ENCODE data around the gene ALDH18A1.
"Not testable (repeated sequence)": the region's sequence is repeated elsewhere in the genome, so short reads cannot be mapped to it uniquely, and the experiment has no call there.

ALDH18A1 gene

GRCh38 chr10:95648138-95648537 lies 8.4 kb downstream of the ALDH18A1 start:
- DNase-seq: no peak

DNA sequence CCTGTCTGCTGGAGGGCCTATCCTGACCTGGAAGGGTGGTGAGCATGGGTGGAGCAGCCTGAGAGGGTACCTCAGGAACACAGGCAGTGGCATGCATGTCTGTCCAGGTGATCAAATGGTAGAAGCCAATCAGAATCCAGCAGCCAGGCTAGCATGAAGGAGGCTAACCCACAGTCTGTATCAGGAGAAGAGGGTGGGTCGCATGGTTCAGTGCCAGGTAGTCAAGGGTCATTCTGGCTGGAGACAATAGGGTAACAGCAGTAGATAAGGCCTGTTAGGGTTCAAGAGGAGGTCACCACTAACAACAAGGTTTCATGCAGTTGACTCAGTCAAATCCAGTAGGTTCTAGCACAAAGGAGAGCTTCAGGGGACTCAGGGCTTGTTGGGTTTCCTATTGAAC lies 10.4 kb downstream of the ALDH18A1 start:
- no peak for DNase-seq

DNA sequence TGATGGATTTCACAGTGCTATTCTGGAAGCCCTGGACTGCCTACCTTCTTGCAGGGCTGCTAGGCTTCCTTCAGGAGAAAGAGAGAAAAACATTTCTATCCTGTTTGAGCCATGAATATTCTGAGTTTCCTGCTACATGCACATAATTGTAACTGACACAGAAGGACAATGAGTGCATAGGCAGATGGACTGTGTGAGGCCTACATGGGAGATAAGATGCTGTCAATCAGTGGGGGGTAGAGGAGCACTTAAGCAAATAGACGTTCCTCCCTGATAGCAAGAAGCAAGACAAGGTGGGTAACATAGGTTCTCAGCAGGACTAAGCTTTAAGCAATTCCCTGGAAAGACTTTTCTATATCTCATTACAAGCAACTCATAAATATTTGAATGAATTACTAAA lies 11.6 kb downstream of the ALDH18A1 start:
- DNase-seq: no peak

DNA sequence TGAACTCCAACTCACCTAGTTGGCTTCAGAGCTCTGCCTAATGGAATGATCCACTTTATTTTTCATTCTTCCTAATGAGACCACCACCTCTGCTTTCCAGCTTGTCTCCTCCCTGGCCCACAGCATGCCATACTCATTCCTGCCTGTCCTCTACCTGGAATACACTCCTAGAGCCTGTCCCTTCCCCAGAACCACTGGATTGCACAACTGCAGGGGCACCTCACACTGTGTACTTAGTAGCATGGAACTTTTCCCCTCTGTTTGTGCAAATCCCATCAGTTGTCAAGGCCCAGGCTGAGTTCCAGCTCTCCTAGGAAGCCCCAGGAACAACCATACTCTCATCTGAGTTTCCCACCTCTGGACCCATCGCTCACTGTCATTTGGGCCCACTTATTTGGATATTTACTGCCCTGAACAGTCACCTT lies 15.6 kb downstream of the ALDH18A1 start:
- DNase-seq: no peak

DNA sequence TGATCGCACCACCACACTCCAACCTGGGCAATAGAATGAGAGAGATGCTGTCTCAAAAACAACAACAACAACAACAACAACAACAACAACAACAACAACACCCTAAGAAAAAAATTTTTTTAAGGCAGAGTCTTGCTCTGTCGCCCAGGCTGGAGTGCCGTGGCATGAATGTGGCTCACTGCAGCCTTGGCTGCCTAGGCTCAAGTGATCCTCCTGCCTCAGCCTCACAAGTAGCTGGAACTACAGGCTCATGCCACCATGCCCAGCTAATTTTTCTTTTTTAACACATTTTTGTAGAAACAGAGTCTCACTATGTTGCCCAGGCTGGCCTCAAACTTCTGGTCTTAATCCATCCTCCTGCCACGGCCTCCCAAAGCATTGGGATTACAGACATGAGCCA lies 18.6 kb downstream of the ALDH18A1 start:
- DNase-seq: no peak

DNA sequence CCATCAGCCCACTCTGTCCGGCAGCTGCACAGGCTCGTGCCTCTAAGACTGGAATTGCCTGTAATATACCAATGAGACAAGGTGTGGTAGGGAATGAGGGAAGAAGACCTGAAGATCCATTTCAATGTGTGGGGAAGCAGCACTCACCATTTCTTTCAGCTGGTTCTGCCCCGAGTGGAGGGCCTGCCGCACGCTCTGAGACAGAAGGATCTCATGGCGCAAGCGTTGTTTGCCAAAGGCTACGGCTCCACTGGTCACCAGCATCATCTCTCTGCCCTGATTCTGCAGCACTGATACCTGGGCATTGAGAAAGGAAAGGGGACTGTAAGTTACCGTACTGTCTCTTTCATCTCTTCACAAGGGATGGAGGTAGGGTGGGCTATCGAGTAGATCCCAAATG lies 19.4 kb downstream of the ALDH18A1 start:
- DNase-seq: no peak

GRCh38 chr10:95635319-95635733 lies 21.2 kb downstream of the ALDH18A1 start:
- no peak for DNase-seq

DNA sequence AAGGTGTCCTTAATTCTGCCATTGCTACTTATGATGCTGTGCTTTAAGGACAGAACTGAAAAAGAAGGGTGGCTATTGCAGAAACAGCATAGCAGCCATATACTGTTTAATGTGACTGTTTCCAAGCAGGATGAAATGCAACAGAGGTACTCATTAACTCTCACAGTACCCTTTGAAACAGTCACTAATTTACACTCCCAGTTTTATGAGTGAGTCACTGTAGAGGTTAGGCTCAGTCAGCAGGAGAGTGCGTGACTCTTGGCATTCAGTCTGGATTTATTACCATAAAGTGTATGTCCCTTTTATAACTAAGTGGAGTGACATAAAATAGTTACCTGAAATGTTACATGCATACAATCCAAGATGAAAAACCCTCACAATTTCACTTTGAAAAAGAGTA lies 27.7 kb downstream of the ALDH18A1 start:
- no peak for DNase-seq

- DNase-seq: no peak
Measured at GRCh38 chr10:95626500-95626899, 30.0 kb downstream of the ALDH18A1 start.

GRCh38 chr10:95620415-95620814 lies 36.1 kb downstream of the ALDH18A1 start:
- DNase-seq: not testable (repeated sequence)

DNA sequence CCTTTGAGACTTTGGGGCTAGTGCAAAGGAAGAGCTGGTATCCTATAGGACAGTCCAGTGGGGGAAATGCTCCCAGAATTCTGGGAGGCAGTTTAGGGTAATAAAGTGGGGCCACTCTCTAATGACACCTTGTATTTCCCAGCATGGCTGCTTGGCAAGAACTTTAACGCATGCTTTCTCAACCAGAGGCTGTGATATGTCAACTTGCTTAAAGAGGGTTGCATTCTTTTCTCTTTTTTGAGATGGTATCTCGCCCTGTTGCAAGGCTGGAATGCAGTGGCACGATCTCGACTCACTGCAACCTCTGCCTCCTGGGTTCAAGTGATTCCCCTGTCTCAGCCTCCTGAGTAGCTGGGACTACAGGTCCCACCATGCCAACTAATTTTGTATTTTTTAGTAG lies 38.4 kb downstream of the ALDH18A1 start:
- no peak for DNase-seq

DNA sequence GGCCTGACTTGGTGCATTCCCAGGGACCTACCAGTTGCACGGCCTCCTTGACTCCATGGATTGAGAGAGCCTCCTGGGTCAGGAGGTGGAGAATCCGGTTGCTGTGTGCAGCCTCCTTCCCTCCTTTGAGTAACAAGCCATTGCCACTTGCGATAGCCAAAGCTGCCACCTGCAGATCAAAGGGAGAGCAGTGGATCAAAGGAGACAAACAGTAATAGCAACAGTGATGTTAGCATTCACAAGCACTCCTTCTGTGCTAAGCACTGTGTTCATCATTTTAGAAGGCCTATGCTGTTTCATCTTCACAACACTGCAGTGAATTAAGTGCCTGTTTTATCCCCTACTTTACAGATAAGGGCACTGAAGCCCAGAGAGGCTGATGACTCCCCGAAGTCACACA lies 40.1 kb downstream of the ALDH18A1 start:
- DNase-seq: no peak

DNA sequence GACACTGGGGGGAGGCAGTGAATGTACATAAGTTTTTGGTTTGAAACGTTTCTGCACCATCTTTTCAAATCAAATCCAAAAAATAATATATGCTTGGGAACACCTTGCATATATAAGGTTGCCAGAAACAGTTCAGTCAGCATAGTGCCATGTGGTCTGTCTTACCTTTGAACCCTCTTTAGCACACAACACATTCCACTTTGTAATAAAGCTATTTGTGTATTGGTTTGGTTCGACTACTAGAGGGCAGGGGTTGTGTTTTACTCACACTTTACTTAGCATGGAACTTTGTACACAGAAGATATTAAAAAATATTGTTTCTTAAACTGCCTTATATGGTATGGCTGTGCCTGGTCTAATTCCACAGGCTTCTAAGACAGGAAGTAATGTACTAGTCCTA lies 43.2 kb downstream of the ALDH18A1 start:
- no peak for DNase-seq

- DNase-seq: no peak
Measured at GRCh38 chr10:95610727-95611126, 45.8 kb downstream of the ALDH18A1 start.

GRCh38 chr10:95606922-95607321 lies 49.6 kb downstream of the ALDH18A1 start:
- DNase-seq: no peak

DNA sequence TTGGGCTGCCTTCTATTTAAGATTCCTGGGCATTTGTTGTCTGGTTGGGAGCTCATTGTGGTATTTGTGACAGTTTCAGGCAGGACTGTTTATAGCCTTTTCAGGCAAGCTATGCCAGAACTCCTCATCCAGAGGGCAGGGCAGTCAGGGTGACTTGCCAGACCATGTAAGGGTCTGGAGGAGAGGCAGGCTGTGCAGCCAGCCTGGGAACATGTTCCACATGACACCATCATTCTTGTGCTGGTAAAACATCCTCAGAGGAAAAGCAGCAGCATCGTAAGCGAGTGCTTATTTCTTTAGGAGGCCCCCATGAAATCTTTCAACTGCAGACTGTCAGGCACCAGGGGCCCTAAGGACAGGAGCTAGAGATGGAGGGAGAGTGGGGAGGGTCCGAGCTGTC lies 51.3 kb downstream of the ALDH18A1 start:
- no peak for DNase-seq

DNA sequence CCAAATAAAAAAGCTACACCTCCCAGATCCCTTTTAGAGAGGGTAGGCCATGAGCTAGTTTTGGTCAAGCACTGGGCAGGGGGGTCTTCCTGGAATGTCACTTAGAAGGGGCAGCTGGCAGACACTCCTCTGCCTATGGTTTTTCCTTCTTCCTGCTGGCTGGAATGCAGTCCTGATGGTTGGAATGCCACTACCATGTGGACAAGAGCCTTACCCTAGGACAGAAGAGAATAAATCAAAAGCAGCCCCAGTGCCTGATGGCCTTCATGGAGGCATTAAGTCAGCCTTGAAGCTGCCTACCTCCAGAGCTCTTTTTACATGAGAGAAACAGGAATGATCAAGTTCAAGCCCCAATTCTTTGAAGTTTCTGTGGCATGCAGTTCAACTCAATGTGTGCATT lies 51.9 kb downstream of the ALDH18A1 start:
- DNase-seq: no peak

- no peak for DNase-seq
Measured at GRCh38 chr10:95602382-95602781, 54.1 kb downstream of the ALDH18A1 start.

- DNase-seq: peak; percentile 50 to 89
Measured at GRCh38 chr10:95601116-95601719, 55.3 kb downstream of the ALDH18A1 start.

DNA sequence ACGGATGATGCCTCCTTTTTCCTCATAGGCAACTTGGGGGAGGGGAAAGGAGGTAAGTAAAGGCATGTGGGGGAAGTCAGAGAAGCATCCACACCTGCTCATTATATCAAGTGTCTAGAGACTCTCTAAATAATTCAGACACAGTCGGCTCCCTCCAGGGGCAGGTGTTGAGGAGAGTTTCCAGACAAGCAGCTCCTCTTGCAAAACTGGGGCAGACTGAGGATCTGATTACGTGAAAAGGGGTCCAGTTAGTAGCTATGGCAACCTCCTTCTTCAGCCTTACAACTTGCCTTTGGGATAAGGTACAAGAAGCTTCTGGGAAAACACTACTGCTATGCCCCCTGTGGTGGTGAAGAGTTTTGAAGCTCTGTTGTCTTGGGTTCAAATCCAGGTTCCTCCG lies 56.4 kb downstream of the ALDH18A1 start:
- DNase-seq: no peak

GRCh38 chr10:95597788-95598187 lies 58.7 kb downstream of the ALDH18A1 start:
- no peak for DNase-seq

DNA sequence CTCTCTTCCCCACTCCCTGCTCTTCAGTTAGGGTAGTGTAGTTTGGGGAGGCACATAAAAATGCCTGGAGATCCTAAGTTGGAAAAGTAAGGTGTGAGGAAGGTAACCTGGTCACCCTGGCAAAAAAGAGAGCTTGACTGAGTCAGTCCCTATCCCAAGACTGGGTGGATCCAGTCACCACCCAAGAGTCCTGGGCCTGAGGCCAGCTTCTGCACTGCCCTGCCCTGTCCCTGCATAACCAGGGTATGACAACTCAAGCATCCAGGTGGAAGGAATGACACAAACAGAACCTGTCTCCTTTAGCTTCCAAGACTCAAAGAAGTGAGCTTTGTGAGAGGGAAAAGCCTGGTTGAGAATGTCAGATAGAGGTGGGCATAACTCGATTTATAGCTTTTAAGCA lies 68.5 kb downstream of the ALDH18A1 start:
- no peak for DNase-seq

DNA sequence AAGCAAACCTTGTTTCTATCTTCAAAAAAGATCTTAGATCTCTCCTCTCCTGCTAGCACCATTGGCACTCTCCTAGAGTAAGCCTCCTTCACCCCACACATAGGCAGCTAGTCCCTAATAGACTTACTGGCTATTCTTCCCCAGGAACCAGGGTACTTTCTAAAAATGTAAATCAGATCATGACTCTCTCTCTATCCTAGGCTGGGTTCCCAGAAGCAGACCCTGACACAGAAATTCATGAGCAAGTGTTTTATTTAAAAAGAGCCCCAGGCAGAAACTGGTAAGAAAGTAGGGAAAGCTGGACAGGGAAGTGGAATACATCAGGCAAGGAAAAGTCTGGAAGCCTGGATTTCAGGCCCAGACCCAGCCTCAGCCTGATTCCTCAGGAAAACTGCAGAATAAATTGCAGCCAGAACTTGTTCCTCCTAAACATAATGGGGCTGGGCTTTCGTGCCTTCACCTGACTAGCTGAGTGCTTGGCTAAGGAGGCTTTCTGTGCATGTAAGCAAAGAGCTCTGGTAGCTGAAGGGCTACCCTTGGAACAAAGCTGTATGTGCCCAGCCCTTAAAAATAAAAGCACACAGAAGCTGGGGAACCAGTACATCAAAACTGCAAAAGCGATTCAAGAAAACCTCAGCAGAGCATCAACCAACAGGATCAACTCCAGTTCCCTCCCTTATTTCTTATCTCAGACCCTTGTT lies 76.5 kb downstream of the ALDH18A1 start:
- no peak for DNase-seq

DNA sequence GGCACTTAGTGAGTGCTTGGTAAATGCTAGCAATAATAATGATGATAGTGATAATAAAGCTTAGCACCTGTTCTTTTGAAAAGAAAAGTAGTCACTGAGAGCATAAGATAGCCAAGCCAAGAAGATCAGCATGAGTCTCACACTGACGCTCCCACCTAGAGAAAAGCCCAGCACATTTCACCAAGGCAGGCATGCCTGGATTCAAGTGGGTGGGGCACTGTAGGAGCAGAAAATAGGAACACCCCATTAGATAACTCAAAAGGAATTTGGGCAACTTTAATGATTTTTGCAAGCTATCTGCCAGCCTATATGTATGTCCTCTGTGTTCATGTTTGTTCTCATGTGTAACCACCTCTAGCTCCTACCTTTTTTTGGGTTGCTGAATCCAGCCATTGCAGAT lies 77.2 kb downstream of the ALDH18A1 start:
- no peak for DNase-seq

DNA sequence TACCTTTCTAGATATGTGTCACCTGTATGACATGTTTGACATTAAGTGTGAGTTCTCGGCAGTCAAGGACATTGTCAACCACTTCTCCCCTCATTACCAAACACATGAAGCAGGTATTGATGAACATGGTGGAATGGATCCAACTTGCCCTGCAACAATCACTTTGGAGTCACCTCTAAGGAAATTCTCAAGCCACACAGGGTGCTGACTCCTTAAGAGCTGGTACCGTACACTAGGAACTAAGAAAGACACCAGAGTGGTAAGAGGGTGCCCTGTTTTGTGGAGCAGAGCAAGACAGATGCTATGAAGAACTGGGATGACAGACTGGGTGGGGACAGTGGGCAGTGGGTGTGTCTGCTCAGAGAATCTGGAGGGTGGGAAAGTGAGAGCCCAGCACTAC lies 77.9 kb downstream of the ALDH18A1 start:
- no peak for DNase-seq

Measured in hippocampal formation (tissue), 2 donors.